ENCODE measurements around the gene DYRK4.
"Not testable (repeated sequence)": the region's sequence is repeated elsewhere in the genome, so short reads cannot be mapped to it uniquely, and the experiment has no call there.

DYRK4 gene

GRCh38 chr12:4562034-4562657 is at the start of gene DYRK4:
DYRK4 (plus strand) TSS chr12:4562208; CDS start chr12:4562246, 38 bp downstream.
- peak in 48 of 58 donors; percentile 6 to 77 (median 43) for DNase-seq

GRCh38 chr12:4518106-4518728 is 43.8 kb upstream of the DYRK4 start:
- no peak for DNase-seq

- not testable (repeated sequence) for DNase-seq
These were observed 38.6 kb upstream of the DYRK4 start for GRCh38 chr12:4523443-4523842.

GRCh38 chr12:4526923-4527546 is 35.0 kb upstream of the DYRK4 start:
- no peak for DNase-seq

- DNase-seq, result no peak
These were observed 31.8 kb upstream of the DYRK4 start for GRCh38 chr12:4530160-4530559.

GRCh38 chr12:4530982-4531586 is 30.9 kb upstream of the DYRK4 start:
- no peak for DNase-seq

GRCh38 chr12:4535092-4535491 is 26.9 kb upstream of the DYRK4 start:
- DNase-seq, result no peak

GRCh38 chr12:4535871-4536270 is 26.1 kb upstream of the DYRK4 start:
- DNase-seq, result no peak

GRCh38 chr12:4538207-4539160 is 23.5 kb upstream of the DYRK4 start, which contains the start of gene RAD51AP1:
RAD51AP1 (plus strand) TSS chr12:4538890; CDS start chr12:4538940, 50 bp downstream.
- DNase-seq, result peak; percentile 53 to 97 (median 91)

GRCh38 chr12:4539167-4539870 is 22.7 kb upstream of the DYRK4 start:
- no peak for DNase-seq

GRCh38 chr12:4540170-4540569 is 21.8 kb upstream of the DYRK4 start:
- DNase-seq, result no peak

- no peak for DNase-seq
These were observed 21.4 kb upstream of the DYRK4 start for GRCh38 chr12:4540638-4541037.

- DNase-seq, result no peak
These were observed 16.8 kb upstream of the DYRK4 start for GRCh38 chr12:4545195-4545594.

- DNase-seq, result no peak
These were observed 9.8 kb upstream of the DYRK4 start for GRCh38 chr12:4552191-4552590.

GRCh38 chr12:4553943-4554342 is 8.1 kb upstream of the DYRK4 start:
- no peak for DNase-seq

- DNase-seq, result no peak
These were observed 6.2 kb upstream of the DYRK4 start for GRCh38 chr12:4555804-4556203.

- DNase-seq, result no peak
These were observed 5.1 kb upstream of the DYRK4 start for GRCh38 chr12:4556735-4557530.

- DNase-seq, result no peak
These were observed 4.4 kb upstream of the DYRK4 start for GRCh38 chr12:4557586-4557985.

GRCh38 chr12:4558171-4558570 is 3.8 kb upstream of the DYRK4 start:
- no peak for DNase-seq

- no peak for DNase-seq
These were observed 1.3 kb downstream of the DYRK4 start for GRCh38 chr12:4563336-4563735.
